HG02759 (cell line): Measurements from ENCODE around the gene ZCCHC8.
"Not testable (repeated sequence)": the region's sequence is repeated elsewhere in the genome, so short reads cannot be mapped to it uniquely, and the experiment has no call there.

Experiments
- ATAC-seq: cut with Tn5 transposase; IDR thresholded peaks from one replicate; pipeline ENCODE4 v1.9.1; 2021; ENCODE audit warnings: mild to moderate bottlenecking, moderate library complexity; ENCODE audit not compliant: unreplicated experiment

ZCCHC8 gene

GRCh38 chr12:122473543-122474323 lies 27.0 kb downstream of the ZCCHC8 start:
- no peak for ATAC-seq

- ATAC-seq, result no peak
Observed at GRCh38 chr12:122471324-122472226, 29.2 kb downstream of the ZCCHC8 start.

GRCh38 chr12:122470576-122470975 lies 30.2 kb downstream of the ZCCHC8 start:
- ATAC-seq, result not testable (repeated sequence)

- ATAC-seq, result not testable (repeated sequence)
Observed at GRCh38 chr12:122469856-122470255, 30.9 kb downstream of the ZCCHC8 start.

DNA sequence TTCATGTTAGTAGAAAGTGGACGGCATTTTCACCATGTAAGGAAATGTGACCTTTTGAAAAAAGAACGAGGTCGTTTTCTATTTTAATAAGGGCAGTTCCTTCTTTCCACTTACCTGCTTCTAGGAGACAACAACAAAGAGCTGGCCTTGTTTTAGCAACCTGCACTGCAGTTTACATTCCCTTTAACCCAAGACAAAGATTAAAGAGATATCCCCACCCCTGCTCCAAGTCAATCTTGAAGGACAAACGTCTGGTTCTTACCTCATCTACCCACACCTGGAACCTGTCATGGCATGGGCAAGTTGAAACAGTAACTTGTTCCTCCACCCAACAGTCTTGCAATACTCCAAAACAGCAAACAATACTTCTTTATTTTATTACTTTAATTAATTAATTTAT lies 32.7 kb downstream of the ZCCHC8 start:
- no peak for ATAC-seq

GRCh38 chr12:122464317-122465042 lies 36.3 kb downstream of the ZCCHC8 start:
- ATAC-seq, result not testable (repeated sequence)

- no peak for ATAC-seq
Observed at GRCh38 chr12:122460641-122461040, 40.1 kb downstream of the ZCCHC8 start.

DNA sequence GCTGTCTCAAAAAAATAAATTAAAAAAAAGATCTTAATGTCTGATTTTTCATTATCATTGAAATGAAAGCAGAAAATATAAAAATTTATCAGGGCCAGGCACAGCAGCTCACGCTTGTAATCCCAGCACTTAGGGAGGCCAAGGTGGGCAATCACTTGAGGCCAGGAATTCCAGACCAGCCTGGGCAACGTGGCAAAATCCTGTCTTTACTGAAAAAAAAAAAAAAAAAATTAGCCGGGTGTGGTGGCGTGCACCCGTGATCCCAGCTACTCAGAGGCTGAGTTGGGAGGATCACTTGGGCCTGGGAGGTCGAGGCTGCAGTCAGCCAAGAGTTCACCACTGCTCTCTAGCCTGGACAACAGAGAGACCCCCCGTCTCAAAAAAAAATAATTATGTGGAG lies 40.7 kb downstream of the ZCCHC8 start:
- ATAC-seq, result no peak

DNA sequence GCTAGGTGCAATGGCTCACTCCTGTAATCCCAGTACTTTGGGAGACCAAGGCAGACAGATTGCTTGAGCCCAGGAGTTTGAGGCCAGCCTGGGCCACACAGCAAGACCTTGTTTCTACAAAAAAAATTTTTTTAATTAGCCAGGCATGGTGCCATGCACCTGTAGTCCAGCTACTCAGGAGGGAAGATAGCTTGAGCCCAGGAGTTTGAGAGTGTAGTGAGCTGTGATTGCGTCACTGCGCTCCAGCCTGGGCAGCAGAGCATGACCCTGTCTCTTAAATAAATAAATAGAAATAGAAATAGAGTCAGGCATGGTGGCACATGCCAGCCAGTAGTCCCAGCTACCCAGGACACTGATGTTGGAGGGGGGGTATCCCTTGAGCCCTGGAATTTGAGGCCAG lies 41.5 kb downstream of the ZCCHC8 start:
- no peak for ATAC-seq

DNA sequence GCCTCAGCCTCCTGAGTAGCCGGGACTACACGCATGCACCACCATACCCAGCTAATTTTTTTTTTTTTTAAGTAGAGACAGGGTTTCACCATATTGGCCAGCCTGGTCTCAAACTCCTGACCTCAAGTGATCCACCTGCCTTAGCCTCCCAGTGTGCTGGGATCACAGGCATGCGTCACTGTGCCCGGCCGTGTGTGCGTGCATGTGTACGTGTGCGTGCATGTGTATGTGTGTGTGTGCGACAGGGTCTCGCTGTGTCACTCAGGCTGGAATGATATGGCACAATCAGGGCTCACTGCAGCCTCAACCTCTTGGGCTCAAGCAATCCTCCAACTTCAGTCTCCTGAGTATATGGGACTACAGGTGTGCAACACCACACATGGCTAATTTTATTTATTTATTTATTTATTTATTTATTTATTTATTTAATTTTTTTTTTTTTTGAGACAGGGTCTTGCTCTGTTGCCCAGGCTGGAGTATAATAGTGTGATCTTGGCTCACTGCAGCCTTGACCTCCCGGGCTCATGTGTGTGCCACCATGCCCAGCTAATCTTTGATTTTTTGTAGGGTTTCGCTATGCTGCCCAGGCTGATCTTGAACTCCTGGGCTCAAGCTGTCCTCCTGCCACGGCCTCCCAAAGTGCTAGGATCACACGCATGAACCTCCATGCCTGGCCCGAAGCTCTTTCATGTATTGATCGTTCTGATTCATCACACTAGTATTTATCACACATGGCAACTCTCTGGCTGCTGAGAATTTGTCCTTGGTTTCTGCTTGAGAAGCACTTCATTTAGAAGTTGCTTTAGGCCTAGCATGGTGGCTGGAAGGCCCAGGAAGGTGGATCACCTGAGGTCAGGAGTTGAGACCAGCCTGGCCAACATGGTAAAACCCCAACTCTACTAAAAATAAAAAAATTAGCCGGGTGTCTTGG lies 42.4 kb downstream of the ZCCHC8 start:
- no peak for ATAC-seq

DNA sequence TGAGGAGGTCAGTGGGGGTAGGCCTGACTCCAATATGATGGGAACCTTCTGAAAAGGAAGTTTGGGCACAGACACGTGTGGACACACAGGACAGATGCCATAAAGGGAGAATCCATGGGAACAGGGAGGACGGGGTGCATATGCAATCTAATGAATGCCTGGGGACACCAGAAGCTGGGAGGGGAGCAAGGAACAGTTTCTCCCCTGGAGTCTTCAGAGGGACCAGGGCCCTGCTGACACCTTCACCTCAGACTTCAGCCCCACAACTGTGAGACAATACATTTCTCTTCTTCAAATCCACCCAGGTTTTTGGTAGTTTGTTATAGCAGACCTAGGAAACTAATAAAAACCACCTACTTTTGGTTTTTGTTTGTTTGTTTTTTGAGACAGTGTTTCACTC lies 43.1 kb downstream of the ZCCHC8 start:
- ATAC-seq, result no peak

- no peak for ATAC-seq
Observed at GRCh38 chr12:122454739-122455138, 46.0 kb downstream of the ZCCHC8 start.

GRCh38 chr12:122454250-122454721 lies 46.4 kb downstream of the ZCCHC8 start:
- no peak for ATAC-seq

DNA sequence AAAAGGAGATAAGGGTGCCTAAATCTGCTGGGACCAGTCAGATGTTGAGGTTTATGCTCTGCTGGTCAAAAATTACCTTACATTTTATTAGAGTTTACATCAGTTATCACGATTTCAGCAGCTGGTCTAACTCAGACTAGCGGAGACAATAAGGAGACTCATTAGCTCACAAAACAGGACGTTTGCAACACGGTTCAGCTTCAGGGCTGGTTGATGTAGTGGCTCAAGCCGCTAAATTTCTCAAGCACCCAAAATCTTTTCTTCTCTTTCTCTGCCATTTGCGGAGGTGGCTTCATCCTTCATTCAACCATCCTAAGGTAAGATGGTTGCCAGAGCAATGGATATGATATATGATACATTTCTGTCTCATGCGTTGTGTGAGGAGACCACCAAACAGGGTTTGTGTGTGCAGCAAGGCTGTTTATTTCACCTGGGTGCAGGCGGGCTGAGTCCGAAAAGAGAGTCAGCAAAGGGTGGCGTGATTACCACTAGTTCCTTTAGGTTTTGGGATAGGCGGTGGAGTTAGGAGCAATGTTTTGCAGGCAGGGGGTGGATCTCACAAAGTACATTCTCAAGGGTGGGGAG lies 47.9 kb downstream of the ZCCHC8 start:
- ATAC-seq, result no peak

GRCh38 chr12:122449317-122449716 lies 51.4 kb downstream of the ZCCHC8 start:
- no peak for ATAC-seq

GRCh38 chr12:122447825-122448224 lies 52.9 kb downstream of the ZCCHC8 start:
- not testable (repeated sequence) for ATAC-seq

DNA sequence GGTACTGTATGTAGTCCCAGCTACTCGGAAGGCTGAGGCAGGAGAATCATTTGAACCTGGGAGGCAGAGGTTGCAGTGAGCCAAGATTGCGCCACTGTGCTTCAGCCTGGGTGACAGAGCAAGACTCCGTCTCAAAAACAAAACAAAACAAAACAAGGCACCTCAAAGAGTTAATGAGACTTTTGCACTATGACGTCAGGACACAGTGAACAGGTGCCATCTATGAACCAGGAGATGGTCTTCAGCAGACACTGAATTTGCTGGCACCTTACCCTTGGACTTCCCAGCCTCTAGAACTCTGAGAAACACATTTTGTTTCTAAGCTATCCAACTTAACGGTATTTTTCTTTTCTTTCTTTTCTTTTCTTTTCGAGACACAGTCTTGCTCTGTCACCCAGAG lies 54.3 kb downstream of the ZCCHC8 start:
- ATAC-seq, result not testable (repeated sequence)

- ATAC-seq, result not testable (repeated sequence)
Observed at GRCh38 chr12:122444071-122444470, 56.7 kb downstream of the ZCCHC8 start.

DNA sequence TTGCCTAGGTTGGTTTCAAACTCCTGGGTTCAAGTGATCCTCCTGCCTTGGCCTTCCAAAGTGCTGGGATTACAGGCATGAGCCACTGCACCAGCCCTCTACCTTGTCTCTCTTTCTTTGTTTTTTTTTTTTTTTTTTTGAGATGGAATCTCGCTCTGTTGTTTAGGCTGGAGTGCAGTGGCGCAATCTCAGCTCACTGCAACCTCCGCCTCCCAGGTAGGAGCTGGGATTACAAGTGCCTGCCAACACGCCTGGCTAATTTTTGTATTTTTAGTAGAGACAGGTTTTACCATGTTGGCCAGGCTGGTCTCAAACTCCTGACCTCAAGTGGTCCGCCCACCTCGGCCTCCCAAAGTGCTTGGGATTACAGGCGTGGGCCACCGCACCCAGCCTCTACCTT lies 61.9 kb downstream of the ZCCHC8 start:
- ATAC-seq, result not testable (repeated sequence)
